Jurkat, Clone E6-1 (cell line): ENCODE results near the gene VAT1. TPM values are rescaled to one million over a fixed set of nuclear protein-coding genes. Genes with fewer than 3 reads are reported as not detected.
"Not testable (repeated sequence)": the region's sequence is repeated elsewhere in the genome, so short reads cannot be mapped to it uniquely, and the experiment has no call there.

Experiments used
- DNase-seq: peaks from one replicate; pipeline ENCODE4 v3.0.0-alpha.2; 2011; ENCODE audit warnings: low read depth, low spot score
- H3K4me3 ChIP-seq: 2 replicates; pipeline ENCODE4 v1.5.1; 2011; ENCODE audit warnings: mild to moderate bottlenecking, low read length, control low read depth, moderate library complexity
- polyA plus RNA-seq: library from polyadenylated mRNA; unstranded; fragments of >200 nt; gene quantifications from one replicate; pipeline ENCODE4 v1.2.1, GENCODE V29; 2012; ENCODE audit warnings: missing spikeins; ENCODE audit not compliant: insufficient read length, insufficient read depth

VAT1 gene
- polyA plus RNA-seq = 280 TPM

- peak within 1 kb of the TSS; percentile 91 for H3K4me3 ChIP-seq
- no peak for DNase-seq
These were observed at the start of gene VAT1 for GRCh38 chr17:43021741-43022512. Gene VAT1 (minus strand): TSS chr17:43022385. CDS start chr17:43022322, 63 bp downstream.

- H3K4me3 ChIP-seq = no peak overlapping the region
- no peak for DNase-seq
These were observed 48.7 kb upstream of the VAT1 start for GRCh38 chr17:43070872-43071271.

- DNase-seq = no peak
- H3K4me3 ChIP-seq = no peak overlapping the region
These were observed 48.1 kb upstream of the VAT1 start for GRCh38 chr17:43070257-43070656.

- no peak overlapping the region for H3K4me3 ChIP-seq
- DNase-seq = no peak
These were observed 47.2 kb upstream of the VAT1 start for GRCh38 chr17:43069368-43069898.

- no peak overlapping the region for H3K4me3 ChIP-seq
- DNase-seq = no peak
These were observed 46.6 kb upstream of the VAT1 start for GRCh38 chr17:43068570-43069367.

GRCh38 chr17:43062984-43063638 is 40.9 kb upstream of the VAT1 start:
- H3K4me3 ChIP-seq = no peak overlapping the region
- no peak for DNase-seq

GRCh38 chr17:43056051-43056450 is 33.9 kb upstream of the VAT1 start:
- no peak for DNase-seq
- no peak overlapping the region for H3K4me3 ChIP-seq

GRCh38 chr17:43053008-43053407 is 30.8 kb upstream of the VAT1 start:
- not testable (repeated sequence) for H3K4me3 ChIP-seq, DNase-seq

- no peak for DNase-seq
- H3K4me3 ChIP-seq = no peak overlapping the region
These were observed 29.8 kb upstream of the VAT1 start for GRCh38 chr17:43051969-43052368.

GRCh38 chr17:43044024-43044423 is 21.8 kb upstream of the VAT1 start:
- no peak for DNase-seq
- H3K4me3 ChIP-seq = no peak overlapping the region

GRCh38 chr17:43043307-43043706 is 21.1 kb upstream of the VAT1 start:
- no peak overlapping the region for H3K4me3 ChIP-seq
- no peak for DNase-seq

- no peak for DNase-seq
- no peak overlapping the region for H3K4me3 ChIP-seq
These were observed 19.9 kb upstream of the VAT1 start for GRCh38 chr17:43042025-43042628.

GRCh38 chr17:43040655-43041054 is 18.5 kb upstream of the VAT1 start:
- DNase-seq = no peak
- H3K4me3 ChIP-seq = no peak overlapping the region

GRCh38 chr17:43039646-43040045 is 17.5 kb upstream of the VAT1 start:
- no peak overlapping the region for H3K4me3 ChIP-seq
- no peak for DNase-seq

GRCh38 chr17:43034894-43035293 is 12.7 kb upstream of the VAT1 start:
- no peak for DNase-seq
- no peak overlapping the region for H3K4me3 ChIP-seq

- no peak for DNase-seq
- H3K4me3 ChIP-seq = no peak overlapping the region
These were observed 12.0 kb upstream of the VAT1 start for GRCh38 chr17:43033948-43034881.

- no peak for DNase-seq
- H3K4me3 ChIP-seq = no peak overlapping the region
These were observed 9.5 kb upstream of the VAT1 start for GRCh38 chr17:43031666-43032065.

GRCh38 chr17:43030137-43030767 is 8.1 kb upstream of the VAT1 start:
- DNase-seq = no peak
- no peak overlapping the region for H3K4me3 ChIP-seq
